Spinal cord (tissue), 10 donors: ENCODE data around the gene OR9K2. TPM values are rescaled to one million over a fixed set of nuclear protein-coding genes. Genes with fewer than 3 reads are reported as not detected.
"Not testable (repeated sequence)": the region's sequence is repeated elsewhere in the genome, so short reads cannot be mapped to it uniquely, and the experiment has no call there.

Experiments
- DNase-seq, 6 donors: peaks; one replicate each; pipeline versions ENCODE4 v3.0.0 to v3.0.0-alpha.2; 2013 to 2015; ENCODE audit warnings: low spot score in 6 of 6, low read depth in 4 of 6
- H3K27ac ChIP-seq: one replicate; pipeline ENCODE4 v1.5.1; 2013; ENCODE audit warnings: low read depth, low read length, control low read depth
- H3K27me3 ChIP-seq: one replicate; pipeline ENCODE4 v1.6.1; 2013; ENCODE audit warnings: low read length; ENCODE audit not compliant: control insufficient read depth, insufficient read depth
- H3K36me3 ChIP-seq: one replicate; pipeline ENCODE4 v1.6.1; 2013; ENCODE audit warnings: low read length; ENCODE audit not compliant: control insufficient read depth, insufficient read depth
- H3K4me1 ChIP-seq: one replicate; pipeline ENCODE4 v1.6.1; 2013; ENCODE audit warnings: low read length; ENCODE audit not compliant: control insufficient read depth, insufficient read depth
- H3K4me3 ChIP-seq: one replicate; pipeline ENCODE4 v1.5.1; 2013; ENCODE audit warnings: low read depth, low read length, control low read depth
- H3K9me3 ChIP-seq: one replicate; pipeline ENCODE4 v1.6.1; 2013; ENCODE audit warnings: low read length; ENCODE audit not compliant: control insufficient read depth, insufficient read depth
- WGBS: methylation state at CpG from one replicate; pipeline ENCODE4 v1.1.5; 2013; ENCODE audit warnings: missing lambda C conversion rate; ENCODE audit not compliant: insufficient coverage; 5-methylcytosine and 5-hydroxymethylcytosine counted together
- polyA plus RNA-seq, 2 donors: library from polyadenylated mRNA; unstranded; fragments of 120-200 nt; gene quantifications; one replicate each; pipeline ENCODE4 v1.2.1, GENCODE V29; 2013; ENCODE audit not compliant: insufficient read length in 2 of 2
- total RNA-seq, 2 donors: library from RNA; depleted of rRNA in 1 of 2; stranded (reverse); fragments of 120-200 nt in 1 of 2; fragments of >200 nt in 1 of 2; gene quantifications; one replicate each; pipeline versions ENCODE4 v1.2.3 to v1.2.4, GENCODE V29; 2013 to 2014
- donor health status: healthy.

Gene OR9K2
- total and polyA plus RNA-seq, 4 donors: not detected

DNA sequence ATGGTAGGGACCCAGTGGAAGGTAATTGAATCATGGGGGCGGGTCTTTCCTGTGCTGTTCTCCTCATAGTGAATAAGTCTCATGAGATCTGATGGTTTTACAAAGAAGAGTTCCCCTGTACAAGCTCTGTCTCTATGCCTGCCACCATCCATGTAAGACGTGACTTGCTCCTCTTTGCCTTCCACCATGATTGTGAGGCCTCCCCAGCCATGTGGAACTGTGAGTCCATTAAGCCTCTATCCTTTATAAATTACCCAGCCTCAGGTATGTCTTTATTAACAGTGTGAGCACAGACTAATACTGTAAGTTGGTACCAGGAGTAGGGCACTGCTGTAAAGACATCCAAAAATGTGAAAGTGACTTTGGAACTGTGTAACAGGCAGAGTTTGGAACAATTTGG lies 45.6 kb downstream of the OR9K2 start:
- not testable (repeated sequence) for H3K36me3 ChIP-seq, H3K4me1 ChIP-seq
- no CpG with 5 or more reads among the region's 2 CpGs for WGBS

DNA sequence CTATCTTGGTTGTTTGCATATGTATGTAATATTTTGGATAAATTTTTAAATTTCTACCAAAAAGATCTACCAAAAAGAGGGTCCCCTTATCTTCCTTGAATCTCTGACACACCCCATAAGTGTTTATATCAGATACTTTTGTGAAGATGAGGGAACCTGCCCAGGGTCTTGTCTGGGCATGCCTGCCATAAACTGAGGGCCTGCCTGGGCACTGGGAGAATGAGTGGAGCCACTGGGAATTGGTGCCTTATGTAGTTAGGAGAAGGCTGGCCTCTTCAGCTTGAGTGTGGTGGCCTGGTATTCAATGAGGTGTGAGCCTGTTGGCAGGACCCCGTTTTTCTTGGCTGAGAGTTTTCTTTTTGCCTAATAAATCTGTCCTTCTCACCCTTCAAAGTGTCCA lies 46.5 kb downstream of the OR9K2 start:
- no peak overlapping the region for H3K27ac ChIP-seq
- no peaks in the 10 kb centered on the region for H3K36me3 ChIP-seq
- no CpG with 5 or more reads among the region's 1 CpG for WGBS
- H3K4me3 ChIP-seq: no peak overlapping the region
- peaks cover 3% of the 10 kb centered on the region for H3K4me1 ChIP-seq
- H3K9me3 ChIP-seq: no peaks in the 10 kb centered on the region
- no peak for DNase-seq
- H3K27me3 ChIP-seq: no peaks in the 10 kb centered on the region

More for the DNA sequence above, 45.6 kb downstream of the OR9K2 start:
- H3K27ac ChIP-seq, H3K9me3 ChIP-seq, H3K4me3 ChIP-seq, H3K27me3 ChIP-seq, DNase-seq: not testable (repeated sequence)

- H3K36me3 ChIP-seq: no peaks in the 10 kb centered on the region
- DNase-seq: no peak
- 50% methylated on average over 1 of the region's 2 CpGs for WGBS
- no peaks in the 10 kb centered on the region for H3K27me3 ChIP-seq
- H3K4me1 ChIP-seq: peaks cover 3% of the 10 kb centered on the region
- H3K4me3 ChIP-seq: no peak overlapping the region
- H3K27ac ChIP-seq: no peak overlapping the region
- no peaks in the 10 kb centered on the region for H3K9me3 ChIP-seq
Measured at GRCh38 chr12:55173456-55173855, 47.2 kb downstream of the OR9K2 start.

Other genes starting within 250 kb of the OR9K2 start
- gene TESPA1, start 141.6 kb upstream of the OR9K2 start, total RNA-seq: under 1 TPM; 0.44 to 0.69 TPM
- gene TESPA1, start 141.6 kb upstream of the OR9K2 start, polyA plus RNA-seq: under 1 TPM; 0.08 to 0.27 TPM
- gene NEUROD4, start 106.4 kb upstream of the OR9K2 start, total RNA-seq: 1 to 10 TPM in 1 of 2 donors, under 1 TPM in 1; 0.50 to 1.3 TPM
- gene NEUROD4, start 106.4 kb upstream of the OR9K2 start, polyA plus RNA-seq: 1 to 10 TPM; 1.0 to 1.1 TPM
- gene OR10A7, start 94.6 kb downstream of the OR9K2 start, total RNA-seq: not detected
- not detected for gene OR10A7, start 94.6 kb downstream of the OR9K2 start, polyA plus RNA-seq
- gene OR6C74, start 118.2 kb downstream of the OR9K2 start, total RNA-seq: not detected
- gene OR6C74, start 118.2 kb downstream of the OR9K2 start, polyA plus RNA-seq: not detected
- not detected for gene OR6C6, start 170.2 kb downstream of the OR9K2 start, total RNA-seq
- under 1 TPM in 1 of 2 donors, not detected in 1; 0.17 TPM for gene OR6C6, start 170.2 kb downstream of the OR9K2 start, polyA plus RNA-seq
- gene OR6C1, start 187.9 kb downstream of the OR9K2 start, total RNA-seq: not detected
- not detected for gene OR6C1, start 187.9 kb downstream of the OR9K2 start, polyA plus RNA-seq
- not detected for gene OR6C3, start 204.3 kb downstream of the OR9K2 start, total RNA-seq
- gene OR6C3, start 204.3 kb downstream of the OR9K2 start, polyA plus RNA-seq: not detected
- not detected for gene OR6C75, start 236.6 kb downstream of the OR9K2 start, total RNA-seq
- gene OR6C75, start 236.6 kb downstream of the OR9K2 start, polyA plus RNA-seq: under 1 TPM in 1 of 2 donors, not detected in 1; 0.11 TPM